Measurements from ENCODE around the gene BHLHE23.

BHLHE23 gene

DNA sequence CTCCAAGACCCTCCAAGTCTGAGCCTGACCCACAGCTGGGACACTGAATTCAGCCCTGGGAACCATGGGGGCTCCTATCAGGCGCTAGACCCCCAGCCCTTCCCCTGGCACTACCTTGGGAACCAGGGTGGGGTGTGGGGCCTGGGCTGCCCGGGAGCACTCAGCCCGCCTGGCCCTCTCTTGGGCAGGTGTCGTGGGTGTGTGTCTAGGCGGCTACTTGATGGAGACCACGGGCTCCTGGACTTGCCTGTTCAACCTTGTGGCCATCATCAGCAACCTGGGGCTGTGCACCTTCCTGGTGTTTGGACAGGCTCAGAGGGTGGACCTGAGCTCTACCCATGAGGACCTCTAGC, 39.6 kb downstream of the BHLHE23 start:
- TF ChIP-seq GATA2 (IDR thresholded peaks at IDR 0.05; ENCODE audit: low read depth, low read length) (no peak), GATA3 (IDR thresholded peaks at IDR 0.05; ENCODE audit: low read depth, low read length) (no peak)

GRCh38 chr20:62966212-62967148, 40.3 kb downstream of the BHLHE23 start:
- TF ChIP-seq GATA3 (IDR thresholded peaks at IDR 0.05; ENCODE audit: low read depth, low read length) (no peak), GATA2 (IDR thresholded peaks at IDR 0.05; ENCODE audit: low read depth, low read length) (no peak)

GRCh38 chr20:62965363-62965771, 41.4 kb downstream of the BHLHE23 start:
- TF ChIP-seq GATA2 (IDR thresholded peaks at IDR 0.05; ENCODE audit: low read depth, low read length) (no peak), GATA3 (IDR thresholded peaks at IDR 0.05; ENCODE audit: low read depth, low read length) (no peak)

DNA sequence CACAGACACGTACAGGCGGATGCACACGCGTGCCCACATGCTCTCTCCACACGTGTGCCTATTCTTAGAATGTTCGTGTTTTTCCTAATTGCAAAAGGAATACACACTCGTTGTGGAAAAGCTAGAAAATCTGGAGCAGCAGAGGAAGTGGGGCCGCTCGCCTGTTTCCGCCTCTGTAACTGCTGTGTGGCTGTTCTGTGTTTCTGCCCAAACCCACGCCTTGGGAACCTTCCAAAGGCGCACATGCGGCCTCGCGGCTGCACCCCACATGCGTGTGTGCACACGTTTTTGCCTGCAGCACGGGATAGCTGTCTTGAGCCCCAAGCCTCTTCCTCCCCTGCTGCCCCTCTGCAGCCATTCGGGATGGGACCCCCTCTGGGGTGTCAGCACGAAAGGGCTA, 42.1 kb downstream of the BHLHE23 start:
- TF ChIP-seq GATA2 (IDR thresholded peaks at IDR 0.05; ENCODE audit: low read depth, low read length) (no peak), GATA3 (IDR thresholded peaks at IDR 0.05; ENCODE audit: low read depth, low read length) (no peak)

- TF ChIP-seq GATA3 (IDR thresholded peaks at IDR 0.05; ENCODE audit: low read depth, low read length) (no peak), GATA2 (IDR thresholded peaks at IDR 0.05; ENCODE audit: low read depth, low read length) (no peak)
These were observed 43.0 kb downstream of the BHLHE23 start for GRCh38 chr20:62963614-62964397.

- TF ChIP-seq GATA3 (IDR thresholded peaks at IDR 0.05; ENCODE audit: low read depth, low read length), result no peak
- TF ChIP-seq GATA2 (IDR thresholded peaks at IDR 0.05; ENCODE audit: low read depth, low read length), result no peak
These were observed 43.7 kb downstream of the BHLHE23 start for GRCh38 chr20:62962891-62963613.

GRCh38 chr20:62962221-62962879, 44.4 kb downstream of the BHLHE23 start:
- TF ChIP-seq GATA2 (IDR thresholded peaks at IDR 0.05; ENCODE audit: low read depth, low read length) (no peak), GATA3 (IDR thresholded peaks at IDR 0.05; ENCODE audit: low read depth, low read length) (no peak)

DNA sequence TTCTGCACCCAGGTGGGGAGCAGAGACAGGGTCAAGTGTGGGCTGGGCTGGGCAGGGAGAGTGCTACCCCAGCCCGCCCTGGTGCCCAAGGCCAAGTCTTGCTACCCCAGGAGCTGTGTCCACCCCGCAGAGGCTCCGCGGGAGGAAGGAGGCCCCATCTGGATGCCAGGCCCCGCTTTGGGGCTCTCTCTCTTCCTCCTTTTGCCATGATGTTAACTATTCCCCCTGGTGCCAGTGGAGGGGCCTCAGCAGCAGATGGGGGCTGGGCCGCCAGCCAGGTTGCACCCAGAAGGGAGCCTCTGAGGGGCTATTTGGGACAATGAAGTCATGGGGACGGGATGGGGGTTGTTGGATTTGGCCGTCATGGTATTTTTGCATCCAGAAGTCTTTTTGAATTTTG, 45.0 kb downstream of the BHLHE23 start:
- TF ChIP-seq GATA2 (IDR thresholded peaks at IDR 0.05; ENCODE audit: low read depth, low read length), result no peak
- TF ChIP-seq GATA3 (IDR thresholded peaks at IDR 0.05; ENCODE audit: low read depth, low read length), result no peak

GRCh38 chr20:62961310-62961783, 45.4 kb downstream of the BHLHE23 start:
- no peak for TF ChIP-seq GATA3 (IDR thresholded peaks at IDR 0.05; ENCODE audit: low read depth, low read length)
- no peak for TF ChIP-seq GATA2 (IDR thresholded peaks at IDR 0.05; ENCODE audit: low read depth, low read length)

GRCh38 chr20:62959998-62960436, 46.7 kb downstream of the BHLHE23 start:
- TF ChIP-seq GATA2 (IDR thresholded peaks at IDR 0.05; ENCODE audit: low read depth, low read length) (no peak), GATA3 (IDR thresholded peaks at IDR 0.05; ENCODE audit: low read depth, low read length) (no peak)

- TF ChIP-seq GATA3 (IDR thresholded peaks at IDR 0.05; ENCODE audit: low read depth, low read length), result no peak
These were observed 47.4 kb downstream of the BHLHE23 start for GRCh38 chr20:62959101-62959971.

- TF ChIP-seq GATA2 (IDR thresholded peaks at IDR 0.05; ENCODE audit: low read depth, low read length) (no peak), GATA3 (IDR thresholded peaks at IDR 0.05; ENCODE audit: low read depth, low read length) (no peak)
These were observed 48.2 kb downstream of the BHLHE23 start for GRCh38 chr20:62958388-62959100.
